ENCODE measurements around the gene SMTNL1.

SMTNL1 gene

DNA sequence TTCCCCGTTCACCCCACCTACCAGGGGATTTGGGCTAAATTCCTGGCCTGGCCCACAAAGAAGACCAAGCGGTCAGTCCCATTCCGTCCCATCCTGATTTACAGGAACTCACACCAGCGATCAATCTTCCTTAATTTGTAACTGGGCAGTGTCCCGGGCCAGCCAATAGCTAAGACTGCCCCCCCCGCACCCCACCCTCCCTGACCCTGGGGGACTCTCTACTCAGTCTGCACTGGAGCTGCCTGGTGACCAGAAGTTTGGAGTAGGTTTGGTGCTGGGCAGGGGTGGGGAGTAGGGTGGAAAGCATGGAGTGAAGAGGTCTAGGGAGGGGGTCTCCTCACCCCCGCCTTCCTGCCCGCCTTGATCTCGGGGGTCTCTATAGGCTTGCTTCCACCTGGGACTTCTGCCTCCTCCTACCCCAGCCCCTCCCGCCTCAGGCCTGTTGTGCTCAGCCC lies 60.1 kb downstream of the SMTNL1 start, which contains the start of gene SERPING1:
Gene SERPING1 (plus strand): TSS at position 225 of the 455 bp plus-strand sequence. CDS start 586 bp downstream, outside the sequence.
- DNase-seq (ENCODE audit: low read depth): no peak
- peak within 1 kb of the TSS; percentile 37 for H3K4me3 ChIP-seq (ENCODE audit: low read length)
- TF ChIP-seq CTCF (conservative IDR thresholded peaks at IDR 0.05; ENCODE audit: low read depth, low read length): no peak

DNA sequence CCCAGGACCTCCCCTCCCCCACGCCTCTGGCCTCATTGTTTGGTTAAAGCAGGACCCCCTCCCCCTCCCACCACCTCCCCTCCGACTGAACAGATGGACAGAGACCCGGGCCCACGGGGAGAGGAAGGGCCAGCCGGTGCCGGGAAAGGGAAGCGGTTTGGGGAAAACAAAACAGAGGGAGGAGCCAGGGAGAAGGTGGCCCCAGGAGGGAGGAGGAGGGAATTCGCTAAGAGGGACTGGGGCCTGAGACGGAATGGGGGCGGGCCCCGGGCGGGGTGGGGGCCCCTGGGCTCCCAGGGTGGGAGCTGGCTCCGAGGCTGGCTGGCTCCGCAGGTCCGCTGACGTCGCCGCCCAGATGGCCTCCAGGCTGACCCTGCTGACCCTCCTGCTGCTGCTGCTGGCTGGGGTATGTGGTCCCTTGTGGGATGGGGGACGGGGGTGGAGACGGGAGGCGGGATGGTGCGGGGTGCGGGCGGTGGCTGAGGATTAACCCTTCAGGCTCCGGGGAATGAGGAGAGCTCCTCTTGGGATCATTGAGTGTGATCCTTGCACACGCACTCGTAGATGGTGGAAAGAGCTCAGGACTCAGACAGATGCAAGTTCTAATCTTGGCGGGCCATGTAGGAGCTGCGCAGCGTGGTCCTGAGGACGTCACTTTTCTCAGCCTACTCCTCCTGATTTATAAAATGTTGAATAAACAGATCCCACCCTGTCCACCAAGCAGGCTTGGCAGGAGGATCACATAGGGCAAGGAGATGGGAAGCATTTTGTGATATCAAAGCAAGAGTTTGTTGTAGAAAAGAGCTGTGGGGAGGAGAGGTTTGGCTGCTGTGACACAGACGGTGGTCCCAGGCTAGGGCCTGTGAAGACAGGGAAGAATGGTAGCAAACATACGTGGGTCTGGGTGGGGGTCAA lies 60.8 kb downstream of the SMTNL1 start:
- DNase-seq (ENCODE audit: low read depth): no peak

GRCh38 chr11:57598831-57599155 lies 61.4 kb downstream of the SMTNL1 start:
- no peak for TF ChIP-seq CTCF (conservative IDR thresholded peaks at IDR 0.05; ENCODE audit: low read depth, low read length)
- H3K4me3 ChIP-seq (ENCODE audit: low read length): no peak overlapping the region
- DNase-seq (ENCODE audit: low read depth): no peak

More for the DNA sequence above, 60.8 kb downstream of the SMTNL1 start:
- no peak for TF ChIP-seq CTCF (conservative IDR thresholded peaks at IDR 0.05; ENCODE audit: low read depth, low read length)
- H3K4me3 ChIP-seq (ENCODE audit: low read length): peak overlapping the region; percentile 37

- H3K4me3 ChIP-seq (ENCODE audit: low read length): no peak overlapping the region
- no peak for TF ChIP-seq CTCF (conservative IDR thresholded peaks at IDR 0.05; ENCODE audit: low read depth, low read length)
- DNase-seq (ENCODE audit: low read depth): no peak
These were observed 62.0 kb downstream of the SMTNL1 start for GRCh38 chr11:57599381-57599780.

All from retinal pigment epithelial cell (primary cell).